ENCODE data around the gene HUS1. TPM values are rescaled to one million over a fixed set of nuclear protein-coding genes. Genes with fewer than 3 reads are reported as not detected.
"Not testable (repeated sequence)": the region's sequence is repeated elsewhere in the genome, so short reads cannot be mapped to it uniquely, and the experiment has no call there.

HUS1 gene
- total RNA-seq, 2 experiments from 2014 or later = 54.6 to 57.0 TPM

- POLR2A ChIA-PET = no interaction called here
These were observed 29.7 kb downstream of the HUS1 start for GRCh38 chr7:47949703-47950102.

GRCh38 chr7:47948141-47948790 is 31.1 kb downstream of the HUS1 start, which contains the start of gene PKD1L1:
PKD1L1 (minus strand) TSS chr7:47948466; CDS start chr7:47948440, 26 bp downstream.
- CTCF ChIA-PET = interaction anchor here (0.6 kb wide), 1 partner anchor 162 kb away, joined by 3 read pairs; no protein-coding TSS in a partner anchor
- POLR2A ChIA-PET = no interaction called here

More at GRCh38 chr7:47949703-47950102, 29.7 kb downstream of the HUS1 start:
- CTCF ChIA-PET = no interaction called here

- CTCF ChIA-PET = no interaction called here
- POLR2A ChIA-PET = no interaction called here
These were observed 32.1 kb downstream of the HUS1 start for GRCh38 chr7:47947355-47947749.

DNA sequence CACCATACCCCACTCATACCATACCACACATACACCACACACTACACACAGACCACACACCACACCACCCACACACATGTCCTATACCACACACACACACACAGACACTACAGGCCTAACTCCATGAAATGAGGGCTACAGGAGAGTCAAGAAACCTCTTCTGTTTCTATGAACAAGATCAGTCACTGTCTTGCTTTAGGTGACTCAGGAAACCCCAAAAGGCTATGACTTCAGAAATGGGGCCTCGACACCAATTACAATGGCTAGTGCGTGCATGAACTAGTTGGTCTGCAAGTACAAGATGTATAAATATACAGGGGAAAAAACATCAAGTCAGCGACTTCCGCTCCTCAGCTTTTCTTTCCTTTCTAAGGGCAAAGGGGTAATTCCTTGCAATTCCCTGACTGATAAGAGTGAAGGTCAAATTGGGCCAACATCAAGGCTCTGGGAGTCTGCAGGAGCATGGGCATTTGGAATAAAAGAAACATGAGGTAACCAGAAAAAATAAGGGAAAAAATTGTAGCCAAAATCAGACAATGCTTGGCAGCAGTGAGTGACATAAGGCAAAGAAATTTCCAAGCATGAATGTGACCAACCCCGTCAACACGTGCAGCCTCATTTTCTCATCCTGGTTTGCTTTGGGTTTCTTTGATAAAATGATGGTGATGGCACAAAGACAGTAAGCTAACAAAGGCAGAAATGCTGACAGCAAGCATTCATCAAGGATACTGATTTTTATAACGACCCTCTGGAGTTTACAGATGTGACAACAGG is 32.6 kb downstream of the HUS1 start:
- CTCF ChIA-PET = no interaction called here
- POLR2A ChIA-PET = no interaction called here

DNA sequence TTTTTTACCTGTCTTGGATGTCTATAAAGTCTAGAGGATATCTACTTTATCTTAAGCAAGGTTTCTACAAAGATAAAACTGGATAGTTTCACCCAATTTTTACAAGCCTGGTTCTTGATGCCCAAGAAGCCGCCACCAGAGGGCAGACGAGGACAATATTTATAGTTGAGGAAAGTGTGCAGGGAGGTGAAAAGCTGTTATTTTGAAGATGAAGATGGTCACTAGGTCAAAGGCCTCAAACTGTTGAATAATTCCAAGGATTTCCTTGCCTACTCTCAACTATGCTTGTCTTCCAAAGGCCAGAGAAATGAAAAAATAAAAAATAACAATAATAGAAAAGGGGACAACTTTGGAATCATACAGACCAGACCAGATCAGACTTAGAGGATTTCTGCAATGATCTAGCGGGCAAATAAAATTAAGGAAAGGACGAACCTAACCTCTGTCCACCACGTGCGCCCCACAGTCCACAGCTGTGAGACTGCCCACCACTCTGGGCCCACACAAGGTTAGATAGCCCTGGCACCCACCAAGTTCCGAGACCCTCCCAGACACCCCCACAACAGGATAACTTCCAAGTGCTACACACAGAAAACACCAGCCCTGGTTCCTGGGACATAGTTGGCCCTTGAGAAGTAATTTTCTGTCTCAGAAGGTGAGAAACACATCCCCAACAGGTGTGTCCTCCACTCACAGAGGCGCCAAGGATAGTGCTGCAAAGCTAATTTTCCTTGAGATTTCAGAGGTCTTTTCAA is 34.0 kb downstream of the HUS1 start:
- POLR2A ChIA-PET = no interaction called here

GRCh38 chr7:47944536-47945260 is 34.7 kb downstream of the HUS1 start:
- ChIA-PET POLR2A (no interaction called here), CTCF (interaction anchor here (0.8 to 2.0 kb wide), 14 partner anchors 9 to 213 kb away, joined by 3 to 10 read pairs (median 4); no protein-coding TSS in a partner anchor)

More for the DNA sequence above, 34.0 kb downstream of the HUS1 start:
- CTCF ChIA-PET = interaction anchor here (0.8 to 2.0 kb wide), 13 partner anchors 8 to 212 kb away, joined by 3 to 10 read pairs (median 4); no protein-coding TSS in a partner anchor

GRCh38 chr7:47943676-47944474 is 35.5 kb downstream of the HUS1 start:
- CTCF ChIA-PET = interaction anchor here (0.9 to 2.0 kb wide), 3 partner anchors 165 to 211 kb away, joined by 4 to 10 read pairs (median 6); no protein-coding TSS in a partner anchor
- POLR2A ChIA-PET = no interaction called here

DNA sequence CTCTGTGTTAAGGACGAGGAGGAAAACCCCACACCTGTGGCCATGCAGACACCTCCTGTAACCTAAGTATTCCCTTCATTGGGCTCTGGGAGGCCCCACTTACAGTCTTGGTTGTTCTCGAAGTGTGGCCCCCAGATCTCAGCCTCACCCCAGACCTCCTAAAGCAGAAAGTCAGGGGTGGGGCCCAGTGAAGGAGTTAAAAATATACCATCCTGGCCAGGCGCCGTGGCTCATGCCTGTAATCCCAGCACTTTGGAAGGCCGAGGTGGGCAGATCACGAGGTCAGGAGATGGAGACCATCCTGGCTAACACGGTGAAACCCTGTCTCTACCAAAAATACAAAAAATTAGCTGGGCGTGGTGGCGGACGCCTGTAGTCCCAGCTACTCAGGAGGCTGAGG is 36.8 kb downstream of the HUS1 start:
- CTCF ChIA-PET, POLR2A ChIA-PET: not testable (repeated sequence)

- ChIA-PET POLR2A (no interaction called here), CTCF (interaction anchor here (1.0 kb wide), 1 partner anchor 168 kb away, joined by 3 read pairs; no protein-coding TSS in a partner anchor)
These were observed 37.3 kb downstream of the HUS1 start for GRCh38 chr7:47942132-47942531.

- ChIA-PET POLR2A (no interaction called here), CTCF (interaction anchor here (0.5 to 1.0 kb wide), 3 partner anchors 28 to 214 kb away, joined by 3 to 5 read pairs (median 3); no protein-coding TSS in a partner anchor)
These were observed 38.1 kb downstream of the HUS1 start for GRCh38 chr7:47941136-47941844.

DNA sequence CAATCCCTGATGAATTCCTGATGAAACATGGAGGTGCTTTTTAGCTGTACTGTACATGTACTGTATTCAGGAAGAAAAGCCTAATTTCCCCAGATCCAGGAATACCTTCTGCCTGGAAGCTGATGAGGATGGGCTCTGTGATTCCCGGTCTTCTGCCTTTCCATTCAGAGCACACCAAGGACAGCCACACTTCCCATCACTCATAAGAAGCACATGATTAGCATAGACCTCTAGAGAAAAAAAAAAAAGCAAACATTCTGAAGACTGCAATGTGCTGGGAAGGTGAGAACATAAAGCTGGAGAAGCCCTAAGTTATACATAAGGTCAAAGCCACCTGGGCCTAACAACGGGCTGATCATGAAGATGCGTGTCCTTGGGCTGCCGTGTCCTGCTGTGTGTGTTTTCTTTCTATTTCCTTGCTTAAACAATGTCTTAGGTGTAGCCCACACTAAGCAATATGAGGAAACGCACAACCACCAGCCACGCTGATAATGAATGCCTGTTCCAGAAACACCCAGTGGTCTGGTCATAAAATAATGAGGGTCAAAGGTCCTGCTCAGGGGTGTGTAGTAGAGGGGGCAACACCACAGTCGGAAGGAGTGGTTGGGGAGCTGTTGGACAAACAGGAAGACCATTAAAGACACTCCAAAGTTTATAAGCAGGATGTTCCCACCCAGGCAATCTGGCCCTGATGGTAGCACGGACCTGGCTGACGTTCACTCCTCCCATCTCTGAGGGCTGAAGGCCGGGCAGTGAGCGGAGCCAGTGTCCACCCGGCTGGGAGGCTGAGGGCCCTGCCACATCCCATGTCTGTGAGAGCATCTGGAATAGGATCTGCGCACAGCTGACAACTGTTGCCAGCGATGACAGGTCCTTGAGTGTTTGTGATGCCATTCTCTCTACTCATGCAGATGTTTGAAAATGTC is 39.1 kb downstream of the HUS1 start:
- POLR2A ChIA-PET = no interaction called here

DNA sequence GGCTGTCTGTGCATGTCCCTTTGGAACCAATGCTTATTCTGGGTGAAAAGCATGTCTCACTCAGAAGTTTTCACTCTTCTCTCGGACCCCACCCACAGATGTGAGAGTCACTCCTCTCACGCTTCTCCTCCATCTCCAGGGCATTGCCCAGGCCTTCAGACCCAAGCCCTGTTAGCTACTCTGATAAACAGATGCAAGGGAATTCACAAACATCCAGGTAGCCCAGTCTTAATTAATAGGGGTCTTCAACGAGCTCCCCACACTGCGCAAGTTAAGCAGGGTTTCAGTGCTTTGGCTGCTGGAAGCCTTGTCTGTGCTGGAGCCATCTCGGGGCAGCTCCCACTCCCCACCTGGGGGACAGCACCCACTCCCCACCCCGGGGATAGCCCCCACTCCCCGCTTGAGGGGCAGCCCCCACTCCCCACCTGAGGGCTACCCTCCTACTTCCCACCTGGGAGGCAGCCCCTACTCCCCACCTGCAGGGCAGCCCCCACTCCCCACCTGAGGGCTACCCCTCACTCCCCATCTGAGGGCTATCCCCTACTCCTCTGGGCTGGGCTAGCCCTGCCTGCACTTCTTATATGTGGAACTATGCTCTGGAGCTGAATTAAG is 39.9 kb downstream of the HUS1 start:
- POLR2A ChIA-PET = no interaction called here
- CTCF ChIA-PET = interaction anchor here (1.9 to 2.1 kb wide), 2 partner anchors 55 to 215 kb away, joined by 6 to 8 read pairs; no protein-coding TSS in a partner anchor

More for the DNA sequence above, 39.1 kb downstream of the HUS1 start:
- CTCF ChIA-PET = interaction anchor here (0.5 to 1.9 kb wide), 2 partner anchors 27 to 56 kb away, joined by 5 to 8 read pairs; no protein-coding TSS in a partner anchor

DNA sequence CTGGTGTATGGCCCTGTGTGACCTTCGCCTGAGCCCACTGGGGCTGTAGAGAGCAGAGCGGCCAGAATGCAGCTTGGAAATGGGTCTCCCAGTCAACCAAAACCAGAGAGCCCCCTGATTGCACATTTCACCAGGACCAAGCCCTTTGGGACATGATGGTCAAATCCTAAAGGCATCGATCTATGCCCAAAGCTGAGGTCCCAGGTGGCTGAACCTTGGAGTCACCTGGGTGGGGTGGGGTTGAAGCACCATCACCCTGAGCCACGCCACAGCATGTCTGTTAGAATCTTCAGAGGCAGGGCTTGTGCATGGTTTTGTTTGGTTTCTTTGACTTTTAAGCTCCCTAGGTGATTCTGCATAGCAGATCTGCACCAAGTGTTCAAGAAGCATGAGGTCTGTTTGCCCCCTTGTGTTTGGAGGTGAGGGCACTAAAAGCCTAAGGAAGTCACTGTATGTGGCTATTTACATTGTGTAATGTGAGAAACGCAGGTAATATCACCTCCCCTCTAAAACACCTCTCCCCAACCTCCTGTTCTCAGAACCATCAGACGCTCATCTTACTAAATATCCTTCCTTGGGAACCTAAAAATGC is 40.7 kb downstream of the HUS1 start:
- CTCF ChIA-PET = interaction anchor here (1.9 to 2.1 kb wide), 2 partner anchors 54 to 216 kb away, joined by 6 to 8 read pairs; no protein-coding TSS in a partner anchor
- POLR2A ChIA-PET = no interaction called here

GRCh38 chr7:47937711-47938573 is 41.5 kb downstream of the HUS1 start:
- ChIA-PET POLR2A (no interaction called here), CTCF (interaction anchor here (1.4 to 2.1 kb wide), 3 partner anchors 53 to 217 kb away, joined by 3 to 8 read pairs (median 6); no protein-coding TSS in a partner anchor)

Data from activated CD8-positive, alpha-beta memory T cell treated with anti-CD3 and anti-CD28 coated beads for 36 hours (primary cell).